ENCODE data around the gene GMEB2.

- no peak for TF ChIP-seq EZH2phosphoT487 (IDR thresholded peaks at IDR 0.05)
- TF ChIP-seq CTCF (IDR thresholded peaks at IDR 0.05), result no peak
These were observed 37.4 kb downstream of the GMEB2 start for GRCh38 chr20:63589261-63590217.
